IMR-90 (cell line): ENCODE results near the gene PKIG. TPM values are rescaled to one million over a fixed set of nuclear protein-coding genes. Genes with fewer than 3 reads are reported as not detected.
"Not testable (repeated sequence)": the region's sequence is repeated elsewhere in the genome, so short reads cannot be mapped to it uniquely, and the experiment has no call there.

ENCODE experiments used
- ATAC-seq: fragments of 200-7000 bp; cut with Tn5 transposase; 2 replicates; pipeline ENCODE4 v1.9.1; 2020; ENCODE audit warnings: low read depth, mild to moderate bottlenecking, moderate library complexity
- BruUV-seq: library from RNA; stranded (reverse); fragments of 400-500 nt; replicated peaks from 2 replicates; lab custom pipeline; 2021; lab: Mats Ljungman, UMichigan
- CTCF ChIA-PET: fragments of 300-600 bp; formaldehyde crosslinking; extraction: SDS; loops from one replicate; lab custom pipeline; 2021; ENCODE audit warnings: antibody characterized with exemption; lab: Yijun Ruan, JAX
- POLR2A ChIA-PET: fragments of 300-600 bp; sonication (Branson Sonifier 250); formaldehyde crosslinking; loops from one replicate; lab custom pipeline; 2022; ENCODE audit warnings: antibody characterized with exemption; ENCODE audit not compliant: unreplicated experiment; lab: Charles Lee
- DNase-seq: peaks from one replicate; pipeline ENCODE4 v3.0.0; 2013
- H2AFZ ChIP-seq: replicated peaks from 2 replicates; pipeline ENCODE3; 2013; ENCODE audit warnings: low read length, mild to moderate bottlenecking; ENCODE audit not compliant: poor library complexity
- H2AK5ac ChIP-seq: 2 replicates; pipeline ENCODE4 v1.6.1; 2013; ENCODE audit warnings: low read depth, low read length, inconsistent platforms
- H2AK9ac ChIP-seq: replicated peaks from 2 replicates; pipeline ENCODE3; 2013; ENCODE audit warnings: mild to moderate bottlenecking, low read depth, low read length, moderate library complexity; ENCODE audit not compliant: poor library complexity
- H2BK120ac ChIP-seq: 2 replicates; pipeline ENCODE4 v1.6.1; 2013; ENCODE audit warnings: low read depth, low read length, inconsistent platforms
- H2BK15ac ChIP-seq: 3 replicates; pipeline ENCODE4 v1.6.1; 2013; ENCODE audit warnings: low read depth, low read length, inconsistent platforms
- H2BK20ac ChIP-seq: 2 replicates; pipeline ENCODE4 v1.6.1; 2013; ENCODE audit warnings: low read depth, mild to moderate bottlenecking, inconsistent platforms, low read length, moderate library complexity
- H2BK5ac ChIP-seq: 2 replicates; pipeline ENCODE4 v1.6.1; 2013; ENCODE audit warnings: mild to moderate bottlenecking, low read depth, low read length, inconsistent platforms; ENCODE audit not compliant: poor library complexity, severe bottlenecking
- H3K14ac ChIP-seq: replicated peaks from 2 replicates; pipeline ENCODE4 v1.6.1; 2013; ENCODE audit warnings: low read depth, low read length, inconsistent platforms
- H3K18ac ChIP-seq: 2 replicates; pipeline ENCODE4 v1.6.1; 2013; ENCODE audit warnings: low read depth, low read length, control low read depth
- H3K23ac ChIP-seq: 2 replicates; pipeline ENCODE4 v1.6.1; 2013; ENCODE audit warnings: low read depth, low read length, inconsistent platforms
- H3K27ac ChIP-seq: 2 replicates; pipeline ENCODE4 v1.5.1; 2013; ENCODE audit warnings: mild to moderate bottlenecking, control low read depth, low read length; ENCODE audit not compliant: insufficient read depth
- H3K27me3 ChIP-seq: 2 replicates; pipeline ENCODE4 v1.6.1; 2013; ENCODE audit warnings: low read length; ENCODE audit not compliant: control insufficient read depth, insufficient read depth
- H3K36me3 ChIP-seq: 2 replicates; pipeline ENCODE4 v1.6.1; 2013; ENCODE audit warnings: low read length, mixed read lengths; ENCODE audit not compliant: control insufficient read depth, insufficient read depth
- H3K4ac ChIP-seq: 2 replicates; pipeline ENCODE4 v1.6.1; 2013; ENCODE audit warnings: low read depth, low read length, inconsistent platforms
- H3K4me1 ChIP-seq: 2 replicates; pipeline ENCODE4 v1.6.1; 2013; ENCODE audit warnings: low read length, mixed read lengths; ENCODE audit not compliant: control insufficient read depth, insufficient read depth
- H3K4me2 ChIP-seq: 2 replicates; pipeline ENCODE4 v1.6.1; 2013; ENCODE audit warnings: low read depth, mild to moderate bottlenecking, control low read depth, low read length, moderate library complexity
- H3K4me3 ChIP-seq: 2 replicates; pipeline ENCODE4 v1.5.1; 2013; ENCODE audit warnings: low read depth, mild to moderate bottlenecking, control low read depth, low read length, moderate library complexity; ENCODE audit not compliant: insufficient read depth
- H3K56ac ChIP-seq: 2 replicates; pipeline ENCODE4 v1.6.1; 2013; ENCODE audit warnings: low read length, inconsistent platforms; ENCODE audit not compliant: insufficient read depth; ENCODE audit errors: extremely low read depth
- H3K79me1 ChIP-seq, 2 experiments: 2 replicates each; pipeline ENCODE4 v1.6.1; 2013; ENCODE audit warnings: low read length in 2 of 2, inconsistent platforms in 1 of 2, low read depth in 1 of 2
- H3K9ac ChIP-seq: 2 replicates; pipeline ENCODE4 v1.6.1; 2013; ENCODE audit warnings: low read depth, low read length, control low read depth
- H3K9me1 ChIP-seq: 2 replicates; pipeline ENCODE4 v1.6.1; 2013; ENCODE audit warnings: low read length, inconsistent platforms; ENCODE audit not compliant: insufficient read depth
- H3K9me3 ChIP-seq: 2 replicates; pipeline ENCODE4 v1.6.1; 2013; ENCODE audit warnings: low read length; ENCODE audit not compliant: control insufficient read depth, insufficient read depth
- H4K20me1 ChIP-seq: 2 replicates; pipeline ENCODE4 v1.6.1; 2013; ENCODE audit warnings: low read length, inconsistent platforms; ENCODE audit not compliant: insufficient read depth
- H4K5ac ChIP-seq: 2 replicates; pipeline ENCODE4 v1.6.1; 2013; ENCODE audit warnings: mild to moderate bottlenecking, low read depth, low read length, control low read depth
- H4K8ac ChIP-seq, 2 experiments: 2 replicates each; pipeline ENCODE4 v1.6.1; 2013; ENCODE audit warnings: low read depth in 2 of 2, low read length in 2 of 2, control low read depth in 1 of 2, inconsistent platforms in 1 of 2
- H4K91ac ChIP-seq: 2 replicates; pipeline ENCODE4 v1.6.1; 2013; ENCODE audit warnings: low read depth, low read length, inconsistent platforms; ENCODE audit not compliant: insufficient read depth
- POLR2A ChIP-seq: IDR thresholded peaks from 2 replicates; pipeline ENCODE4 v1.6.1; 2012; ENCODE audit warnings: mild to moderate bottlenecking, low read depth, low read length
- RAD21 ChIP-seq: IDR thresholded peaks from 2 replicates; pipeline ENCODE4 v1.6.1; 2012; ENCODE audit warnings: low read length, improper control_type of control experiment
- RCOR1 ChIP-seq: IDR thresholded peaks from 2 replicates; pipeline ENCODE4 v1.6.1; 2012; ENCODE audit warnings: mild to moderate bottlenecking, low read length, improper control_type of control experiment; ENCODE audit not compliant: insufficient replicate concordance
- RFX5 ChIP-seq: IDR thresholded peaks from 2 replicates; pipeline ENCODE4 v1.8.0; 2012; ENCODE audit warnings: low read depth, mild to moderate bottlenecking, low read length, moderate library complexity
- WGBS, 2 experiments: methylation state at CpG; one replicate each; pipeline versions ENCODE4 v1.1.5 to v1.1.7; 2013; ENCODE audit warnings: missing lambda C conversion rate in 2 of 2; ENCODE audit not compliant: insufficient read length in 1 of 2; ENCODE audit errors: extremely low coverage in 2 of 2; 5-methylcytosine and 5-hydroxymethylcytosine counted together
- dilution Hi-C: fragments of 300-500 bp; cut with HindIII; formaldehyde crosslinking; loops from one replicate; pipeline ENCODE4 v1.14.3; 2018; ENCODE audit warnings: low sequenced_read_pairs; ENCODE audit not compliant: unreplicated experiment
- in situ Hi-C: fragments of 300-500 bp; cut with MboI; formaldehyde crosslinking; loops from 3 replicates; pipeline ENCODE4 v1.14.3; 2019; ENCODE audit warnings: low sequenced_read_pairs, inconsistent platforms, mixed read lengths
- intact Hi-C: fragments of 100-400 bp; cut with micrococcal nuclease; formaldehyde crosslinking; loops from 2 replicates; pipeline ENCODE4 v1.10.0; 2022
- polyA plus RNA-seq, 3 experiments: library from polyadenylated mRNA; depleted of rRNA; stranded (reverse); fragments of >200 nt; gene quantifications; 2 replicates each; pipeline ENCODE4 v1.2.3, GENCODE V29; 2012; ENCODE audit warnings: low replicate concordance in 1 of 3
- total RNA-seq: library from RNA; depleted of rRNA; stranded (reverse); fragments of >200 nt; gene quantifications from 2 replicates; pipeline ENCODE4 v1.2.3, GENCODE V29; 2012

The PKIG gene
- total and polyA plus RNA-seq, 2 of the 4 experiments (the other 2 are of a cell fraction), result 78.3 to 89.6 TPM

DNA sequence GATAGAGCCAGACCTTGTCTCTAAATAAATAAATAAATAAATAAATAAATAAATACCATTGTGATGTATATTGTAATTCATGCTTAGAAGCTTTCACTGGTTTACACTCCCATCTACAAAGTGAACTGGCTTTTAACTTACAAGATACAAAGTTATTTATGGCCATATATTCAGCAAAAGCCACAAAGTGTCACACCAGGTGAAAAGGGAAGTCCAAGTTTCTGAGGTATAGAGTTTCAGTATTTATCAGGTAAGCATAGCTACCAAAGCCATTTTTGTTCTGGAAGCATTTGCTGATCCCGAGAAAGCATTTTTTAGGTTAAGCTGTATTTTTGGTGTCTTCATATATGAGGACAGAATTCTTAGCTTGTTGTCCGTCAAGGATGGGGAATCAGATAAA is 22.1 kb upstream of the PKIG start:
- H4K5ac ChIP-seq, result no peak overlapping the region
- H2AK9ac ChIP-seq, result no peak overlapping the region
- no peaks in the 10 kb centered on the region for H4K20me1 ChIP-seq
- H3K9ac ChIP-seq, result no peak overlapping the region
- no peak overlapping the region for H2BK120ac ChIP-seq
- in situ Hi-C loops (no loop called here), intact Hi-C loops (no loop called here), dilution Hi-C loops (no loop called here)
- ChIA-PET CTCF (interaction anchor here (0.6 kb wide), 1 partner anchor 152 kb away, joined by 3 read pairs; no protein-coding TSS in a partner anchor), POLR2A (no interaction called here)
- BruUV-seq, result no TSS peak
- TF ChIP-seq RFX5 (no peak), POLR2A (no peak), RAD21 (no peak), RCOR1 (no peak)
- no peak overlapping the region for H3K4ac ChIP-seq
- DNase-seq (no peak), ATAC-seq (no peak)
- H3K56ac ChIP-seq, result no peak overlapping the region
- H4K91ac ChIP-seq, result no peak overlapping the region
- no peak overlapping the region for H4K8ac ChIP-seq
- no peak overlapping the region for H2BK20ac ChIP-seq
- peaks cover 2% of the 10 kb centered on the region; the same call in 1 of the 2 replicates for H3K4me1 ChIP-seq
- no peak overlapping the region for H3K18ac ChIP-seq
- no peaks in the 10 kb centered on the region for H3K9me1 ChIP-seq
- H3K79me1 ChIP-seq, result peaks cover 0 to 6% of the 10 kb centered on the region in 2 experiments; a peak in 2 of 4 replicates
- H3K9me3 ChIP-seq, result no peaks in the 10 kb centered on the region
- no peak overlapping the region for H3K23ac ChIP-seq
- H2AK5ac ChIP-seq, result no peak overlapping the region
- H2BK15ac ChIP-seq, result no peak overlapping the region
- H3K14ac ChIP-seq, result no peak overlapping the region
- no peak overlapping the region for H2BK5ac ChIP-seq
- no peak overlapping the region for H3K4me2 ChIP-seq
- H3K4me3 ChIP-seq, result no peak overlapping the region
- no peak overlapping the region for H3K27ac ChIP-seq
- H3K27me3 ChIP-seq, result no peaks in the 10 kb centered on the region
- no peaks in the 10 kb centered on the region for H3K36me3 ChIP-seq
- H2AFZ ChIP-seq, result no peak overlapping the region
- WGBS, 2 experiments, result no CpG with 5 or more reads among the region's 2 CpGs

DNA sequence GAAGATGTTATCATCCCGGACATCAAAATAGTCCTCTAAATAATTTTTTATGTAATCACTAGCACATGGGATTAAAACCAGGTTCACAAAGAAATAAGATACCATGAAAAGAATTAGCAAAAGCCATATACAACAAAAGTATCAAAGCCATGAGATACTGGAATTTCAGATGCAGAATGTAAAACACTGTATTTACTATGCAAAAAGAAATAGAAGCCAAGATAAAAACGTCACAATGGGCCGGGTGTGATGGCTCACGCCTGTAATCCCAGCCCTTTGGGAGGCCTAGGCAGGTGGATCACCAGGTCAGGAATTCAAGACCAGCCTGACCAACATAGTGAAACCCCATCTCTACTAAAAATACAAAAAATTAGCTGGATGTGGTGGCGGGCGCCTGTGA is 21.6 kb upstream of the PKIG start:
- H4K91ac ChIP-seq, H3K79me1 ChIP-seq, H3K23ac ChIP-seq, H3K27me3 ChIP-seq, H3K27ac ChIP-seq, H3K36me3 ChIP-seq, H2BK20ac ChIP-seq, H2AK5ac ChIP-seq, POLR2A ChIA-PET, intact Hi-C loops, H3K14ac ChIP-seq, H2BK15ac ChIP-seq, H4K8ac ChIP-seq, H4K20me1 ChIP-seq, DNase-seq, H3K9ac ChIP-seq, H3K9me1 ChIP-seq, H3K4ac ChIP-seq, ATAC-seq, H4K5ac ChIP-seq, H3K4me2 ChIP-seq, BruUV-seq, H3K9me3 ChIP-seq, H3K18ac ChIP-seq, H3K4me1 ChIP-seq, H3K56ac ChIP-seq, dilution Hi-C loops, H2AK9ac ChIP-seq, H3K4me3 ChIP-seq, H2BK120ac ChIP-seq, H2BK5ac ChIP-seq, H2AFZ ChIP-seq, in situ Hi-C loops: not testable (repeated sequence)
- CTCF ChIA-PET, result interaction anchor here (0.6 kb wide), 1 partner anchor 152 kb away, joined by 3 read pairs; no protein-coding TSS in a partner anchor
- WGBS, 2 experiments, result no CpG with 5 or more reads among the region's 6 CpGs
